Measurements from ENCODE around the gene EVL. TPM values are rescaled to one million over a fixed set of nuclear protein-coding genes. Genes with fewer than 3 reads are reported as not detected.

Gene EVL
- total and polyA plus RNA-seq, 2 donors (not counting 3 experiments of a cell fraction or from before 2014, with no cell fraction given): 34.6 to 62.5 TPM

GRCh38 chr14:100086361-100086760 lies 21.1 kb downstream of the EVL start:
- H3K9me3 ChIP-seq (replicated peaks; ENCODE audit: control insufficient read depth, insufficient read depth, low read length): no peaks in the 10 kb centered on the region
- no peak overlapping the region for H2AFZ ChIP-seq (ENCODE audit: low read depth, low read length)
- ChIA-PET CTCF (interaction anchor here (0.6 kb wide), 1 partner anchor 13 kb away, joined by 4 read pairs; no protein-coding TSS in a partner anchor), POLR2A (no interaction called here)
- no peak for TF ChIP-seq JUN (IDR thresholded peaks at IDR 0.05; ENCODE audit: borderline replicate concordance, insufficient read depth, insufficient read length, low read depth)
- TF ChIP-seq FOS (IDR thresholded peaks at IDR 0.05; ENCODE audit: borderline replicate concordance, insufficient read depth, low read length): no peak
- TF ChIP-seq POLR2AphosphoS5 (IDR thresholded peaks at IDR 0.05; ENCODE audit: insufficient read depth, low read depth, low read length): no peak
- no peak for TF ChIP-seq EZH2 (IDR thresholded peaks at IDR 0.05; ENCODE audit: borderline replicate concordance, low read depth, low read length, severe bottlenecking)
- no peak for TF ChIP-seq GATA2 (IDR thresholded peaks at IDR 0.05; ENCODE audit: insufficient read depth, insufficient read length, low read depth, low read length)
- TF ChIP-seq POLR2A (IDR thresholded peaks at IDR 0.05; ENCODE audit: low read depth, low read length): no peak
- TF ChIP-seq MYC (IDR thresholded peaks at IDR 0.05; ENCODE audit: low read depth, low read length): no peak
- TF ChIP-seq CTCF (IDR thresholded peaks at IDR 0.05; ENCODE audit: extremely low read depth in 1 of 2, insufficient read depth in 1 of 2, low read depth in 1 of 2, low read length in 2 of 2): no peak
- TF ChIP-seq MAX (IDR thresholded peaks at IDR 0.05; ENCODE audit: insufficient read depth, insufficient read length): no peak
- H4K20me1 ChIP-seq (replicated peaks; ENCODE audit: control insufficient read depth, extremely low read depth, insufficient read depth, low read length): no peaks in the 10 kb centered on the region
- dilution Hi-C loops (cut with MboI; ENCODE audit: extremely low pct_ligation_motif_present, low sequenced_read_pairs): no loop called here
- H3K27me3 ChIP-seq (ENCODE audit: control insufficient read depth in 2 of 2, insufficient read depth in 2 of 2, low read length in 2 of 2): no peaks in the 10 kb centered on the region
- no peak overlapping the region for H3K4me3 ChIP-seq (replicated peaks in 1 of 3; ENCODE audit: insufficient read depth in 1 of 3, low read depth in 1 of 3, low read length in 3 of 3)
- no peak overlapping the region for H3K9ac ChIP-seq (replicated peaks; ENCODE audit: extremely low read depth, insufficient read depth, low read length)
- H3K4me2 ChIP-seq (ENCODE audit: insufficient read depth, low read length): no peak overlapping the region
- H3K4me1 ChIP-seq (ENCODE audit: control insufficient read depth, extremely low read depth, insufficient read depth, low read length): no peaks in the 10 kb centered on the region
- H3K27ac ChIP-seq (ENCODE audit: insufficient read depth, low read depth, low read length): no peak overlapping the region
- no peaks in the 10 kb centered on the region for H3K9me1 ChIP-seq (replicated peaks; ENCODE audit: control insufficient read depth, extremely low read depth, insufficient read depth, low read length)
- FAIRE-seq: no peak
- no TSS peak for BruUV-seq (replicated peaks)
- no peak for DNase-seq (ENCODE audit: low read depth, low spot score)
- no peaks in the 10 kb centered on the region for H3K79me2 ChIP-seq (ENCODE audit: control insufficient read depth, insufficient read depth, low read length)
- intact Hi-C loops (cut with micrococcal nuclease): no loop called here
- H3K36me3 ChIP-seq (ENCODE audit: control insufficient read depth in 2 of 2, extremely low read depth in 1 of 2, insufficient read depth in 2 of 2, low read length in 2 of 2): no peaks in the 10 kb centered on the region

All from endothelial cell of umbilical vein (primary cell).